Ovary (tissue), 9 donors: ENCODE results near the gene MSI2. TPM values are rescaled to one million over a fixed set of nuclear protein-coding genes. Genes with fewer than 3 reads are reported as not detected.

Experiments
- DNase-seq, 5 donors: peaks; one replicate each; pipeline ENCODE4 v3.0.0-alpha.2; 2019 to 2020
- H3K27ac ChIP-seq, 2 donors: fragments of 200-600 bp; one replicate each; pipeline versions ENCODE4 v1.5.1 to v1.8.0; 2019 to 2022
- H3K27me3 ChIP-seq: fragments of 200-600 bp; one replicate; pipeline ENCODE4 v1.8.0; 2022
- H3K36me3 ChIP-seq: fragments of 200-600 bp; sonication (generic); one replicate; pipeline ENCODE4 v1.5.1; 2019
- H3K4me1 ChIP-seq: one replicate; pipeline ENCODE4 v1.8.1; 2013; ENCODE audit warnings: mild to moderate bottlenecking, moderate library complexity; ENCODE audit not compliant: insufficient read depth
- H3K4me3 ChIP-seq: fragments of 200-600 bp; sonication (generic); one replicate; pipeline ENCODE4 v1.5.1; 2017
- H3K9me3 ChIP-seq, 2 donors: fragments of 200-600 bp in 1 of 2; sonication (generic) in 1 of 2; one replicate each; pipeline versions ENCODE4 v1.5.1 to v1.8.1; 2013 to 2019; ENCODE audit warnings: mild to moderate bottlenecking in 1 of 2, moderate library complexity in 1 of 2
- EP300 ChIP-seq: sonication (generic); formaldehyde crosslinking; IDR thresholded peaks from one replicate; pipeline ENCODE4 v1.6.1; 2017; ENCODE audit warnings: antibody characterized with exemption
- POLR2A ChIP-seq: fragments of 450-650 bp; IDR thresholded peaks from one replicate; pipeline ENCODE4 v1.6.1; 2017; ENCODE audit warnings: antibody characterized with exemption, mild to moderate bottlenecking, moderate library complexity
- whole genome bisulfite sequencing, 3 donors: extraction: QIAGEN DNeasy Blood & Tissue Kit in 1 of 3; methylation state at CpG; one replicate each; pipeline versions ENCODE4 v1.1.5 to v1.1.7; 2013 to 2017; 5-methylcytosine and 5-hydroxymethylcytosine counted together
- intact Hi-C, 4 donors: fragments of 100-400 bp; cut with DNase I; formaldehyde crosslinking; loops; one replicate each; pipeline versions ENCODE4 v1.11.0 to v1.15.1; 2022 to 2023
- polyA plus RNA-seq, 2 donors: library from polyadenylated mRNA; stranded (reverse); fragments of 200-250 nt in 1 of 2; fragments of 350-450 nt in 1 of 2; fragmentation: Illumina TruSeq in 1 of 2; extraction: RNeasy Lipid Tissue Mini Kit (QIAGEN cat#74804) in 1 of 2; gene quantifications; one replicate each; pipeline ENCODE4 v1.2.3, GENCODE V29; 2013 to 2014
- total RNA-seq, 7 donors: library from RNA; depleted of rRNA in 2 of 7; stranded (reverse); fragments of >200 nt in 2 of 7; fragmentation: NEBNext Ultra II Directional in 3 of 7; extraction: Animal tissue kit (Norgen Biotek cat#: 25700) in 3 of 7; gene quantifications; one replicate each; pipeline versions ENCODE4 v1.1.0 to v1.2.4, GENCODE V29; 2016 to 2023
- TF ChIP-seq, protein P1 (sequence below), 3 donors: fragments of 450-650 bp in 2 of 3; fragments of 200-600 bp in 1 of 3; IDR thresholded peaks; one replicate each; pipeline versions ENCODE4 v1.5.1 to v1.8.0; 2016 to 2022; ENCODE audit warnings: antibody characterized with exemption in 3 of 3, mild to moderate bottlenecking in 1 of 3
- donor health status: DM: no; HTN: no; CAD: no; lungs with moderate emphysema.
- donor health status: DM: no; HTN: no; CAD: no.
- donor health status: Bipolar disorder and iron deficiency.
- donor health status: DM: yes; HTN: yes; CAD: no.
- donor health status: DM: no; HTN: no; CAD: no.
- donor health status: DM: yes; HTN: yes; CAD: no.

Gene MSI2
- total and polyA plus RNA-seq, 9 donors, result 43.1 to 199 (median 120) TPM

DNA sequence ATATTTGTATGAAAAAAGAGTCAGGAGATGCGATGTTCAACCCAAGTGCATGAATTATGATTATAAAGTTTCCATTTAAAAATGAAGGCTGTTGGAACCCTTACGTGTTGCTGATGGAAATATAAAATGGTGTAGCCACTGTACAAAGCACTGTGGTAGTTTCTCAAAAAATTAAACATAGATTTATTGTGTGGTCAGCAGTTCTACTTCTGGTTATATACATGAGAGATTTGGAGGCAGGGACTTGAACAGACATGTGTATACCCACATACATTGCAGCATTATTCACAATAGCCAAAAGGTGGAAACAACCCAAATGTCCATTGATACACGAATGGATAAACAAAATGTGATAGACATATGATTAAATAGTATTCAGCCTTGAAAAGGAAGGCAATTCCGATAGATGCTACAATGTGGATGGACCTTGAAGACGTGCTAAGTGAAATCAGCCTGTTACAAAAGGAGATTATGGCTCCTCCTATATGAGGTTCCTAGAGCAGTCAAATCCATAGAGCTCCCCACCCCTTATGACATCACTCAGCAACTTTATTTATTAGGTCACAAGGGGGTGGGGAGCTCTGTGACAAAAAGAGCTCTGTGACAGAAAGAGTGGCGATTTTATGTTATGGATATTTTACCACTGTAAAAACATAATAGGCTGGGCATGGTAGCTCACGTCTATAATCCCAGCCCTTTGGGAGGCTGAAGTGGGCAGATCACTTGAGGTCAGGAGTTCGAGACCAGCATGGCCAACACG, 106.7 kb downstream of the MSI2 start:
- Histone ChIP-seq H3K27me3 (no peaks in the 10 kb centered on the region), H3K36me3 (no peaks in the 10 kb centered on the region), H3K4me3 (no peak overlapping the region), H3K9me3 (no peaks in the 10 kb centered on the region), H3K27ac (no peak overlapping the region), H3K4me1 (peaks cover 23% of the 10 kb centered on the region)
- intact Hi-C loops, result loop anchor here in 1 of 4 donors (2.0 kb wide), 1 partner anchor 74 kb away; no protein-coding TSS in a partner anchor
- no peak for DNase-seq
- 94 to 97% (median 96%) methylated on average over 9 of the region's 9 CpGs for WGBS, 3 donors
- TF ChIP-seq EP300 (no peak), POLR2A (no peak)
- TF ChIP-seq, protein P1, sequence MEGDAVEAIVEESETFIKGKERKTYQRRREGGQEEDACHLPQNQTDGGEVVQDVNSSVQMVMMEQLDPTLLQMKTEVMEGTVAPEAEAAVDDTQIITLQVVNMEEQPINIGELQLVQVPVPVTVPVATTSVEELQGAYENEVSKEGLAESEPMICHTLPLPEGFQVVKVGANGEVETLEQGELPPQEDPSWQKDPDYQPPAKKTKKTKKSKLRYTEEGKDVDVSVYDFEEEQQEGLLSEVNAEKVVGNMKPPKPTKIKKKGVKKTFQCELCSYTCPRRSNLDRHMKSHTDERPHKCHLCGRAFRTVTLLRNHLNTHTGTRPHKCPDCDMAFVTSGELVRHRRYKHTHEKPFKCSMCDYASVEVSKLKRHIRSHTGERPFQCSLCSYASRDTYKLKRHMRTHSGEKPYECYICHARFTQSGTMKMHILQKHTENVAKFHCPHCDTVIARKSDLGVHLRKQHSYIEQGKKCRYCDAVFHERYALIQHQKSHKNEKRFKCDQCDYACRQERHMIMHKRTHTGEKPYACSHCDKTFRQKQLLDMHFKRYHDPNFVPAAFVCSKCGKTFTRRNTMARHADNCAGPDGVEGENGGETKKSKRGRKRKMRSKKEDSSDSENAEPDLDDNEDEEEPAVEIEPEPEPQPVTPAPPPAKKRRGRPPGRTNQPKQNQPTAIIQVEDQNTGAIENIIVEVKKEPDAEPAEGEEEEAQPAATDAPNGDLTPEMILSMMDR (IDR thresholded peaks at IDR 0.05), result no peak

DNA sequence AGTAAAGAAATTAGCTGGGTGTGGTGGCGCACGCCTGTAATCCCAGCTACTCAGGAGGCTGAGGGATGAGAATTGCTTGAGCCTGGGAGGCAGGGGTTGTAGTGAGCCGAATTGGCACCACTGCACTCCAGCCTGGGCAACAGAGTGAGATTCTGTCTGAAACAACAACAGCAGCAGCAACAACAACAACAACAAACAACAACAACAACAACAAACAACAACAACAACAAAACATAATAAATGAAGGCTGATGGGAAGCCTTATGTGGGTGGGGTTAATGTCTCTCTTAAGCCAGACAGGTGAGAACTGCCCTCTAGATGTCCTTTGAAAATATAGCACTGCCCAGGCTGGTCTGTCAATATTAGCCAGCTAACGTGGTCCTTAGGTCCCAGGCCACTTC, 107.3 kb downstream of the MSI2 start:
- Histone ChIP-seq H3K27ac (no peak overlapping the region), H3K9me3 (no peaks in the 10 kb centered on the region), H3K36me3 (no peaks in the 10 kb centered on the region), H3K4me1 (peaks cover 21% of the 10 kb centered on the region), H3K27me3 (no peaks in the 10 kb centered on the region), H3K4me3 (no peak overlapping the region)
- DNase-seq, result no peak
- TF ChIP-seq, protein P1 (IDR thresholded peaks at IDR 0.05), result no peak
- TF ChIP-seq EP300 (no peak), POLR2A (no peak)
- intact Hi-C loops, result loop anchor here in 1 of 4 donors (2.0 kb wide), 1 partner anchor 73 kb away; no protein-coding TSS in a partner anchor
- 96 to 99% (median 98%) methylated on average over 4 of the region's 4 CpGs for WGBS, 3 donors

DNA sequence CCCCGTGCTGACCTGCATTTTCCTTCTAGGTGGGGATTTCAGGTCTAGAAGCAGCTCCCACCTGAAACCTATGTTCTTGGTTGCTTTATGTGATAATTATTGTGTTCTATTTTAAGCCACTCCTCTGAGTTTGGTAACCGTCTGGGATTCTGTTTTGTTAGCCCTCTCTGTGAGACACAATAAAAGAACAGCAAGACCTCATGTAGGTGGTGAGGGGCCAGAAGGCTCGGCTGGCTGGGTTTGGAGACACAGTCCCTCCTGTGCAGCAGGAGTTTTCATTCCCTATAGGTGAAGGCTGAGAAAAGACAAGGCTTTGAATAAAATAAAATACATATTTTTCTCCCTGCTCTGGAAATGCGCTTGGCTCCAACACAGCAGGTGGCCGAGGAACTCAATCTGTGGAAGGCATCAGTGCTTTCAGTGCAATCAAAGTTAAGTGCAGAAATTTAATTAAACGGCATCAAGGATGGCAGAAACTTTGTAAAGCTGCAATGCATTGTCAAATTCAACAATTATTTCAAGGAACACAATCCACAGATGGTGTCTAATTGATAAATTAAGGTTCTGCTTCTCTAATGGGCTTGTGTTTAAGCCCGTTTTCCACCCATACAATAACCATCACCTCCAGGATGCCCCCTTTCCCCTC, 107.8 kb downstream of the MSI2 start:
- intact Hi-C loops, result loop anchor here in 1 of 4 donors (2.0 kb wide), 1 partner anchor 73 kb away; no protein-coding TSS in a partner anchor
- DNase-seq, result no peak
- no peak for TF ChIP-seq EP300
- TF ChIP-seq POLR2A, result no peak
- TF ChIP-seq, protein P1 (IDR thresholded peaks at IDR 0.05), result no peak
- H3K4me3 ChIP-seq, result no peak overlapping the region
- no peaks in the 10 kb centered on the region for H3K36me3 ChIP-seq
- no peak overlapping the region for H3K27ac ChIP-seq
- 66 to 82% (median 75%) methylated on average over 7 of the region's 7 CpGs for WGBS, 3 donors
- no peaks in the 10 kb centered on the region for H3K9me3 ChIP-seq
- no peaks in the 10 kb centered on the region for H3K27me3 ChIP-seq
- peaks cover 26% of the 10 kb centered on the region for H3K4me1 ChIP-seq

DNA sequence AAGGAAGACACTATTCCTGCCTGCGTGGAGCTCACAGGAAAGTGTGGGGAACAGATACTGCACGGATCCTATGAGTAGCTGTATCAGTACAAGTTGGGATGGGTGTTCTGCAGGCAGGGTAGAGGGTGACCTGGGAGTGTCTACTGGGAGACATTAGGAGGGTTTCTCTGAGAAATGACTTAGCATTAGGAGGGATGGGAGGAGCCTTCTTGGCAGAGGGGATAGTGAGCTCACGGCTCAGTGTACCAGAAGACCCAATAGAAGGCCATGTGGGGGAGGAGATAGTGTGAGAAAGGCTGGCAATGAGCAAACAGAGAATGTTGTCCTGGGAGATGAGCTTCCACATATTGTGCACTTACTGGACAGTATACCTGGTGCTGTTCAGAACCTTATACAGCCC, 109.1 kb downstream of the MSI2 start:
- Histone ChIP-seq H3K9me3 (no peaks in the 10 kb centered on the region), H3K27me3 (no peaks in the 10 kb centered on the region), H3K4me1 (peaks cover 31% of the 10 kb centered on the region), H3K36me3 (no peaks in the 10 kb centered on the region), H3K4me3 (no peak overlapping the region), H3K27ac (no peak overlapping the region)
- DNase-seq, result peak in 3 of 5 donors; percentile 37 to 59 (median 43)
- TF ChIP-seq, protein P1 (IDR thresholded peaks at IDR 0.05), result no peak
- no peak for TF ChIP-seq POLR2A
- TF ChIP-seq EP300, result no peak
- intact Hi-C loops, result no loop called here
- WGBS, 3 donors, result 49 to 55% (median 54%) methylated on average over 3 of the region's 3 CpGs
